ENCODE measurements around the gene DNAI2.

Gene DNAI2

GRCh38 chr17:74345433-74346241, 71.6 kb downstream of the DNAI2 start:
- DNase-seq: no peak

GRCh38 chr17:74347646-74348045, 73.6 kb downstream of the DNAI2 start:
- no peak for DNase-seq

GRCh38 chr17:74349120-74349519, 75.1 kb downstream of the DNAI2 start:
- DNase-seq: no peak

DNA sequence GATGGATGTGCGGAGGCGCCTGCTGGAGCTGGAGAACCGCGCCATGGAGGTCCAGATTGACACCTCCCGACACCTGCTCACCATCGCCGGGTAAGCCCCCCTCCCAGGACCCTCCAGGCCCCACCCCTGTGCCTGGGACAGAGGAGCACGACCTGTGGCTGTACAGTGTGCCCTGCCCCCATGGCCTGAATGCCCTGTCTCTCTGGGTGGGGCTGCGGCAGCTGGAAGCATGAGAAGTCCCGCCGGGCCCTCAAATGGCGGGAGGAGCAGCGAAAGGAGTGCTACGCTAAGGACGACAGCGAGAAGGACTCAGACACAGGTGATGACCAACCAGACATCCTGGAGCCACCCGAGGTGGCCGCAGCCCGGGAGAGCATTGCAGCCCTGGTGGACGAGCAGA, 76.5 kb downstream of the DNAI2 start:
- no peak for DNase-seq

DNA sequence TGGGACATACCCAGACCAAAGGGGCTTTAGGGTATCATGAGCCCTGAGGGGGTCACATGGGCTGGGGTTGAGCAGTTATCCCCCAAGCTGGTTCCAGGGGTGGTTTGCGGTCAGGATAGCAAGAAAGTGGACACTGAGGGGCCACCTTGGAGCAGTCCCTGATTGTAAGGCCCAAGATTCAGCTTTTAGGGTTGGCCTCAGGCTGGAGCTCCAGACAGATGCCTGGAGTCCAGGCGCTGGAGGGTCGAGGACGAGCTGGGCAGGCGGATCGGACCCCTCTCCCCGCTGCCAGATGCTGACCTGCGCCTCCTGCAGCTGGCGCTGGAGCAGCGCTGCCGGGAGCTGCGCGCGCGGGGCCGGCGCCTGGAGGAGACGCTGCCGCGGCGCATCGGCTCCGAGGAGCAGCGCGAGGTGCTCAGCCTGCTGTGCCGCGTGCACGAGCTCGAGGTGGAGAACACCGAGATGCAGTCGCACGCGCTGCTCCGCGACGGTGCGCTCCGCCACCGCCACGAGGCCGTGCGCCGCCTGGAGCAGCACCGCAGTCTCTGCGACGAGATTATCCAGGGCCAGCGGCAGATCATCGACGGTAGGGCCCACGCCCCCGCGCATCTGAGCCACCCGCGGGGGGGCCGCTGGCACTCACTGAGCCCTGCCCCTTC, 77.6 kb downstream of the DNAI2 start:
- DNase-seq: no peak

DNA sequence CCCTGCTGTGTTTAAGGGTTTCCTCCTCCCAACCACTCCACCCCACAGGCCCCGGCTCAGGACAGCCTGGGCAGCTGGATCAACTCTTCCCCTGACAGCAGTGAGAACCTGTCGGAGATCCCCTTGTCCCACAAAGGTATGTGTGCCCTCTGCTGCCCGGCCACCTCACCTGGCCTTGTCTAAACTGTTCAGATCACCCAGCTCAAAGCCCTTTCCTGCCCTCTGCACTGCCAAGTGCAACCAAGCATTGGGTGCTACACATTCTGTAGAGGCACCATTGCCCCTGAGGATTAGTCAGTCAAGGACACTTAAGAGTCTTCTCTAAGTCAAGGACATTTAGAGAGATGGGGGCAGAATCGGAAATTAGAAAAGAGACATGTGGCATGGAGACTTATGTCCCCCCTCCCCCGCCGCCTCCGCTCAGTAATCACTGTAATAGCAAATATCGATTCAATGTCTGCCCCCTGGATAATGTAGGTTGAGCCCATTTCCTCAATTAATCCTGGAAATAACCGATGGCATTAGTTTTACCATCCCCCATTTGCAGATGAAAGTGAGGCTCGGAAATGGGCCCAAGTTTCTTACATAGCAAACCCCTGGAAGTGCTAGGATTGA, 79.5 kb downstream of the DNAI2 start:
- no peak for DNase-seq

GRCh38 chr17:74354123-74354522, 80.1 kb downstream of the DNAI2 start:
- DNase-seq: peak; percentile 17

DNA sequence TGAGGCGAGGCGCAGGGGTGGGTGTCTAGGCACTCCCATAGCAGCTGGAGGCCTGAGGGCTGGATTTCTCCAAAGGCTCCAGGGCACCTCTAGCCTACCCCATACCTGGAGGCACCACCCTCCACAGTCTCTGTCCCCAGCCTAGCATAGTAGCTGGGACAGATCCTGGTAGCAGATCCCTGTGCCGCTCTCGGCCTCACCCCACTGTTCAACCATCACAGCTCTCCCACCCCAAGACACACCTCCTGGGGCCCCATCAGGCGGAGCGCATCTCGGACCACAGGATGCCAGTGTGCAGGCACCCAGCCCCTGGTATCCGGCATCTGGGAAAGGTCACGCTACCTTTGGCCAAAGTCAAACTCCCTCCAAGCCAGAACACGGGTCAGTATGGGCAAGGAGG, 80.5 kb downstream of the DNAI2 start:
- no peak for DNase-seq

DNA sequence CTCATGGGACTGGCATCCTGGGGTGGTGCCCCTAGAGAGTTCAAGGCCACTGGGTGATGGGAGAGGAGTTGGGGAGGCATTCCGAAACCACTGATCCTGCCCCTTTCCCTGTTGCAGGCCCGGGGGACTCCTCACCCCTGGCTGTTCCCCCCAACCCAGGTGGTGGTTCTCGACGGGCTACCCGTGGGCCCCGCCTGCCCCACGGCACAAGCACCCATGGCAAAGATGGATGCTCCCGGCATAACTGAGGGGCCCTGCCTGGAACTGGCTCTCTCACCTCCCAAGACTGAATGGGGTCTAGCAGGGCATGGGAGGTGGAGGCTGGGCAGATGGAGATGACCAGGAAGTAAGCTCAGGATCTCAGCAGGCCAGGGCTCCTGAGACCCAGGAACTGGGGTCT, 81.0 kb downstream of the DNAI2 start:
- no peak for DNase-seq

GRCh38 chr17:74356646-74357465, 82.8 kb downstream of the DNAI2 start:
- no peak for DNase-seq

DNA sequence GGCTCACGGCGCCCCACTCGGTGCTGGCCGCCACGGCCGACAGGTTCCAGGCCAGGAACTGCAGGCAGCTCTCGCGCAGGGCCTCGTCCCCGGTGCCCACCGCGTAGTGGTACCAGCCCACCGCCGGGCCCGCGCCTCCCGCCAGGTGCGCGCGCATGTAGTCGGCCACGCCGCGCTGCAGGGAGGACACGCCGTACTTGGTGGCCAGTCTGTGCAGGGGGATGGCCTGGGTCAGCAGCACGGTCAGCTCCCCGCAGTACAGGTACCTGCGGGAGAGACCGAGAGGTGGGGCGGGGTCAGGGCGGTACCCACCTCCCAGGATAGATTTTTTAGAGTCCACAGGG, 83.4 kb downstream of the DNAI2 start:
- no peak for DNase-seq

DNA sequence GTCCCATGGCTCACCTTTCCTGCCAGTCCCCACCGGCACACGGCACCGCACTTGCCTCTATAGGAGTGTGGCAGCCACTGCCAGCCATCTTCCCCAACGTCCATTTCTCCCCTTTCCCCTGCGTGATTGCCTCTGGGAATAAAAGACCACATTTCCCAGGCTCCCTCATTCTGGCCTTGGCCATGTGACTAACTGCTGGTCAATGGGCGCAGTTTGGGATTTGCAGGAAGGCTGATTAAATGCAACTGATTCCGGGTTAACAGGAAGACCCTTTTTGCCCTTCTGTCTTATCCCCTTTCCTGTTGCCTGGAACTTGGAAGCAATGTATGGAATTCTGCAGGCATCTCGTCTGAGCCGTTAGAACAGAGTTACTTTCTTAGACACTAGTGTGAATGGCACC, 84.7 kb downstream of the DNAI2 start:
- DNase-seq: no peak

DNA sequence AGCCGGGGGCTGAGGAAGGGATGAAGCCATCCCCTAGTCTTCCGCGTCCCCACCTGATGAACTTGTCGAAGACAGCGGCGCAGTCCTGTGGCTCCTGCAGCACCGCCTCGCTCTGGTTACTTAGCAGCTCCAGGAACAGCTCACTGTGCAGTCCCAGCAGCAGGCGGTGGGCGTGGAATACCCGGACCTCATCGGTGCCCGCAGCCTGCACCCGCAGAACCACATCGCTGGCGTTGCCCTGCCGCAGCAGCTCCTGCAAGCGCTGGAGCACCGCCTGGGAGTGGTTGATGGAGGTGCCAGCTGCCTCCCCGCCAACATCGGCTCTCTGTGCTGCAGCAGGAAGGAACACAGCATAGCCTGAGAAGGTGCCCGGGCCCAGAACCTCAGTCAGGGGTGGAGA, 85.9 kb downstream of the DNAI2 start:
- DNase-seq: no peak

- DNase-seq: no peak
Observed at GRCh38 chr17:74360899-74361229, 86.8 kb downstream of the DNAI2 start.

DNA sequence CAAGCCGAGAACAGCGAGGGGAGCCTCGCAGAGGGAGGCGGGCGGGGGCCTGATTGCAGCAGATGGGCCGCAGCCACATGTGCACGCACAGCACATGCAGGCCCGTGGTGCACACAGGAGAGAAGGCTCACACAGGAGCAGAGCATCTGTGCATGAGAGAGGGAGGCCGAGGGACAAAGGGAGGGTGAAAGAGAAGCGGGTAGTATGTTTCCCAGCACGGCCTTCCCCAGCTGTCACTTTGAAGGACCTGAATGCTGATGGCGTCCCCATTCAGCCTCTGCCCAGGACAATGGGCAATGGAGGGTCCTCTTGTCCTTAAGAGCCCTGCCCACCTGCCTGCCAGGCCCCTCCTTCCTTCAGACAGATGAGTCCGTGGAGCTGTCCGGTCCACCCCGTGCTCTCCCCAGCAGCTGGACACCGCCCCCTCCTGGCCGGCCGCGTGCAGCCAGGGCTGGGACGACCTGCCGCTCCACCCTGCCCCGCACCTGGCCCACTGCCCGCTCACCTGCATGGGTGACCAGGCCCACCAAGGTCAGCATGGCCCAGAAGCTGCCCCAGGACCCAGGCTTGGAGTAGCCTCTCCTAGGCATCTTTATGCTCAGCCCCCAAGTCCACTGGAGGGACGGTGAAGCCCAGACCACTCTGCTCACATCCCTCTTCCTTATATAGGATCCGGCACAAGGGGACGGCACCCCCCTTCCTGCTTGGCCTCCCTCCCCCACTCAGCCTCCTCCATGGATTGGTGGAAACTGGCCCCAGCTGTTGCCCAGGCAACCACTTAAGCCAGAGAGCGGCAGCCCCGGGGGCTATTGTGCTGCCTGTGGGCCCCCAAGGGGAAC, 87.4 kb downstream of the DNAI2 start, which contains the start of gene BTBD17:
Gene BTBD17 (minus strand): TSS at position 639 of the 839 bp plus-strand sequence. CDS start 49 bp downstream, at position 590.
- peak; percentile 33 for DNase-seq

DNA sequence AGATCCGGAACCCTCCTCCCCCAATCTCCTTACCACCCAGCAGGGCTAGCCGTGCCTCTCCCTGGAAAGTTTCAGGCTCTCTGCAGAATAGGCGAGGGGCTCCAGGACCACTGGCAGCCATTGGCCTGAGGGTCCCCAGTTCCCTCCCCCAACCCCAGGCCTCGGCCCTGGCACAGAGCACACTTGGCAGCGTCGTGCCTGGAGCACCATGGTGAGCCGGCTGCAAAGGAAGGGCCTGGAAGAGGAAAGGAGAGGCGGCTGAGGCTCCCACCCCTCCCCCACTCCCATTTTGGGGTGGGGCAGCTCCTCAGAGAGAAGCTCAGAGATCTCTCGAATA, 88.0 kb downstream of the DNAI2 start:
- no peak for DNase-seq

GRCh38 chr17:74362810-74363498, 88.9 kb downstream of the DNAI2 start:
- DNase-seq: no peak
